Body of pancreas (tissue), 4 donors: ENCODE results near the gene EIF3K. TPM values are rescaled to one million over a fixed set of nuclear protein-coding genes. Genes with fewer than 3 reads are reported as not detected.
"Not testable (repeated sequence)": the region's sequence is repeated elsewhere in the genome, so short reads cannot be mapped to it uniquely, and the experiment has no call there.

Source experiments
- ATAC-seq: fragments of 150-250 bp; one replicate; pipeline ENCODE4 v1.9.1; 2016
- DNase-seq, 4 donors: peaks; one replicate each; pipeline ENCODE4 v3.0.0-alpha.2; 2019
- H3K27ac ChIP-seq, 4 donors: fragments of 200-600 bp; sonication (generic); 1 replicate in 3 of 4; 2 replicates in 1 of 4; pipeline versions ENCODE4 v1.5.1 to v1.6.1; 2016 to 2019; ENCODE audit warnings: mild to moderate bottlenecking in 1 of 4, mixed read lengths in 1 of 4, moderate library complexity in 1 of 4
- H3K27me3 ChIP-seq, 2 donors: fragments of 200-600 bp; sonication (generic); one replicate each; pipeline ENCODE4 v1.6.0; 2016; ENCODE audit warnings: mild to moderate bottlenecking in 1 of 2
- H3K36me3 ChIP-seq, 2 donors: fragments of 200-600 bp; sonication (generic); replicated peaks in 1 of 2; 2 replicates each; pipeline ENCODE4 v1.5.1; 2016; ENCODE audit warnings: low read depth in 2 of 2; ENCODE audit not compliant: insufficient read depth in 1 of 2
- H3K4me1 ChIP-seq: fragments of 200-600 bp; sonication (generic); one replicate; pipeline ENCODE4 v1.6.0; 2016
- H3K4me3 ChIP-seq, 2 donors: fragments of 200-600 bp; sonication (generic); 1 replicate in 1 of 2; 2 replicates in 1 of 2; pipeline ENCODE4 v1.5.1; 2016 to 2019
- H3K9me3 ChIP-seq, 3 donors: fragments of 200-600 bp; sonication (generic); 1 replicate in 2 of 3; 2 replicates in 1 of 3; pipeline ENCODE4 v1.5.1; 2016
- POLR2A ChIP-seq, 3 donors: fragments of 450-650 bp; IDR thresholded peaks; one replicate each; pipeline ENCODE4 v1.6.1; 2016; ENCODE audit warnings: antibody characterized with exemption in 3 of 3, mild to moderate bottlenecking in 2 of 3
- WGBS, 2 donors: methylation state at CpG; one replicate each; pipeline ENCODE4 v1.1.5; 2017; 5-methylcytosine and 5-hydroxymethylcytosine counted together
- intact Hi-C: fragments of 100-400 bp; cut with DNase I; formaldehyde crosslinking; loops from one replicate; pipeline ENCODE4 v1.15.1; 2023
- total RNA-seq, 2 donors: library from RNA; depleted of rRNA; stranded (reverse); fragments of >200 nt; gene quantifications; one replicate each; pipeline ENCODE4 v1.1.0, GENCODE V29; 2016
- TF ChIP-seq, protein P1 (sequence below), 7 experiments: fragments of 450-650 bp in 4 of 7; fragments of 200-600 bp in 3 of 7; sonication (generic) in 3 of 7; IDR thresholded peaks; one replicate each; pipeline ENCODE4 v1.5.1; 2016 to 2019; ENCODE audit warnings: antibody characterized with exemption in 7 of 7

The EIF3K gene, protein sequence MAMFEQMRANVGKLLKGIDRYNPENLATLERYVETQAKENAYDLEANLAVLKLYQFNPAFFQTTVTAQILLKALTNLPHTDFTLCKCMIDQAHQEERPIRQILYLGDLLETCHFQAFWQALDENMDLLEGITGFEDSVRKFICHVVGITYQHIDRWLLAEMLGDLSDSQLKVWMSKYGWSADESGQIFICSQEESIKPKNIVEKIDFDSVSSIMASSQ
- total RNA-seq = 100 to 1,000 TPM; 108 to 169 TPM

DNA sequence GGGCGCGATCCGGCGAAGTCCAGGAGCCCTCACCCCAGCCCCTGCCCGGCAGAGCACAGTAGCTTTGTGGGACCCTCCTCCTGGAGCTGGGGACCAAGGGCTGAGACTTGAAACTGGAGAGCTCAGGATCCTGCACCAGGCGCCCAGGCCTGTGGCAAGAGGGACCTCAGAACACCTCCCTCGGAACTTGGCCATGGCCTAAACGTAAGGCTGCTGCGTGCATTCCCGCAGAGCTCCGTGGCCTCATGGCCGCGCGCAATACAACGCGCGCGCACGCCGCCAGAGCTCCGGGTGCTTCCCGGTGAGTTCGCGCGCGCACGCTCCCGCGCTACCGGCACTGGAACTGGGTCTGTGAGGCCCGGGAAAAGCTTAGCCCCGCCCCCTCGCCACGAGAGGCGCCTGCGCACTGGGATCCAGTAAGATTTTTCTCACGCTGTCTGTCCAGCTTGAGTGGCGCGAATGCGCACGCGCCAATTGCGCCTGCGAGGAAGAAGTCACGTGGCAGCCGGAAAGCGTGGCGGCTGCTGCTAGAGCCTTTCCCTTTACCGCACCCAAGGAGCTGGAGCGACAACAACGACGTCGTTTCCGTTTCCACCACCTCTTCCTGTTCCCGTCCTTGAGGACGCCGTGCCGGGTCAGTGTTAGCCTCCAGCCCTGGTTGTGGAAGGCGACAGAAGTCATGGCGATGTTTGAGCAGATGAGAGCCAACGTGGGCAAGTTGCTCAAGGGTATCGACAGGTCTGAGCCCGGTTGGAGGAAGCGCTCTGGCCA lies at the start of gene EIF3K:
EIF3K (plus strand) TSS at position 599 of the 771 bp plus-strand sequence; CDS start at position 680, 81 bp downstream.
- intact Hi-C loops = loop anchor here (10.0 kb wide), 1 partner anchor 224 kb away; no protein-coding TSS in a partner anchor
- H3K4me1 ChIP-seq = peaks cover 17% of the 10 kb centered on the region
- H3K36me3 ChIP-seq = peaks cover 0 to 8% of the 10 kb centered on the region in 2 donors
- H3K27me3 ChIP-seq = no peaks in the 10 kb centered on the region
- peak in 2 of 3 donors; percentile 76 to 77 for TF ChIP-seq POLR2A (IDR thresholded peaks at IDR 0.05)
- TF ChIP-seq, protein P1, sequence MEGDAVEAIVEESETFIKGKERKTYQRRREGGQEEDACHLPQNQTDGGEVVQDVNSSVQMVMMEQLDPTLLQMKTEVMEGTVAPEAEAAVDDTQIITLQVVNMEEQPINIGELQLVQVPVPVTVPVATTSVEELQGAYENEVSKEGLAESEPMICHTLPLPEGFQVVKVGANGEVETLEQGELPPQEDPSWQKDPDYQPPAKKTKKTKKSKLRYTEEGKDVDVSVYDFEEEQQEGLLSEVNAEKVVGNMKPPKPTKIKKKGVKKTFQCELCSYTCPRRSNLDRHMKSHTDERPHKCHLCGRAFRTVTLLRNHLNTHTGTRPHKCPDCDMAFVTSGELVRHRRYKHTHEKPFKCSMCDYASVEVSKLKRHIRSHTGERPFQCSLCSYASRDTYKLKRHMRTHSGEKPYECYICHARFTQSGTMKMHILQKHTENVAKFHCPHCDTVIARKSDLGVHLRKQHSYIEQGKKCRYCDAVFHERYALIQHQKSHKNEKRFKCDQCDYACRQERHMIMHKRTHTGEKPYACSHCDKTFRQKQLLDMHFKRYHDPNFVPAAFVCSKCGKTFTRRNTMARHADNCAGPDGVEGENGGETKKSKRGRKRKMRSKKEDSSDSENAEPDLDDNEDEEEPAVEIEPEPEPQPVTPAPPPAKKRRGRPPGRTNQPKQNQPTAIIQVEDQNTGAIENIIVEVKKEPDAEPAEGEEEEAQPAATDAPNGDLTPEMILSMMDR (IDR thresholded peaks at IDR 0.05) = peak in 1 of 7 experiments; percentile 14
- ATAC-seq (peak; percentile 98), DNase-seq (peak; percentile 99)
- no peaks in the 10 kb centered on the region for H3K9me3 ChIP-seq
- H3K27ac ChIP-seq = peak within 1 kb of the TSS; percentile 59 to 78 (median 76)
- 1% methylated on average over 16 to 64 of the region's 64 CpGs for WGBS, 2 donors
- peak within 1 kb of the TSS; percentile 47 to 93 for H3K4me3 ChIP-seq

DNA sequence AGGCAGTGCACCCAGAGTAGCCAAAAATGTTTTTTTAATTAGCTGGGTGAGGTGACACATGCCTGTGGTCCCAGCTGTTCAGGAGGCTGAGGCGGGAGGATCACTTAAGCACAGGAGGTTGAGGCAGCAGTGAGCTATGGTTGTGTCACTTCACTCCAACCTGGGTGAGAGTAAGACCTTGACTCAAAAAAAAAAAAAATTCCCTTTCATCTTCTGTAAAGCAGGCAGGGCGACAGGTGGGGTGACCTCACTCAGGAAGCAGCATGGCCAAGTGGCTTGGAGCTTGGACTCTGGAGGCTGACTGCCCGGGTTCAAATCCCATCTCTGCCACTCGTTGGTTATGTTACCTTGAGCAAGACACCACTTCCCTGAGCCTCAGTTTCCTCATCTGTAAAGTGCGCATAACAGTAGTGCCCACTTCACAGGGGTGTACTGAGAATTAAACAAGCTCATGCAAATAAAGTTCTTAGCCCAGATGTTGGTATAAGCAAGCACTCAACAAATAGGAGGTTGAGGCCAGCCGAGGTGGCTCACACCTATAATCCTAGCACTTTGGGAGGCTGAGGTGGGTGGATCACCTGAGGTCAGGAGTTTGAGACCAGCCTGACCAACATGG lies 49.5 kb upstream of the EIF3K start:
- no peak for DNase-seq
- peaks cover 0 to 4% of the 10 kb centered on the region in 2 donors for H3K27me3 ChIP-seq
- no peaks in the 10 kb centered on the region for H3K36me3 ChIP-seq
- TF ChIP-seq, protein P1 (IDR thresholded peaks at IDR 0.05) = no peak
- no peak for TF ChIP-seq POLR2A (IDR thresholded peaks at IDR 0.05)
- intact Hi-C loops = no loop called here
- H3K27ac ChIP-seq = no peak overlapping the region
- no peak for ATAC-seq
- no peaks in the 10 kb centered on the region for H3K9me3 ChIP-seq
- H3K4me3 ChIP-seq = no peak overlapping the region
- WGBS, 2 donors = 62 to 63% methylated on average over 6 of the region's 6 CpGs
- H3K4me1 ChIP-seq = no peaks in the 10 kb centered on the region

DNA sequence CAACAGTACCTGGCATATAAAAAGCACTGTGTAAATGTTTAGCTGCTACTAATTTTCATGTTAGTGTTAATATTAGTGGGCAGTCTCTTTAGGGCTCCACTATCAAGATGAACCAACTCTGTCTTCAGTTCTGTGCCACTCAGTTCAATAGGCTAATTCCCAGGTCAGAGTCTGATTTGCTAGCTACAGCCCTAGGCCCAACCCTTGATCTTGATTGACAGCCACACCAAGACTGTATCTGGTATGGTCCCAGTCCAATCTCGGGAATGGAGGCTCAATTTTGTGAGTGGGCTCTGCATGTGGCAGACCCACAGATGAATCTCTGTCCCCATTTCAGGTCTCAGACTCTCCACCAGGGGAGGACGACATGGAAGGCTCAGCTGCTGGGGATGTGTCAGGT lies 47.3 kb upstream of the EIF3K start:
- Histone ChIP-seq H3K27ac (no peak overlapping the region), H3K9me3 (no peaks in the 10 kb centered on the region), H3K27me3 (no peaks in the 10 kb centered on the region), H3K4me1 (no peaks in the 10 kb centered on the region), H3K4me3 (no peak overlapping the region), H3K36me3 (no peaks in the 10 kb centered on the region)
- TF ChIP-seq POLR2A (IDR thresholded peaks at IDR 0.05) = no peak
- TF ChIP-seq, protein P1 (IDR thresholded peaks at IDR 0.05) = no peak
- WGBS, 2 donors = 59 to 68% methylated on average over 2 of the region's 2 CpGs
- intact Hi-C loops = no loop called here
- DNase-seq (no peak), ATAC-seq (no peak)

DNA sequence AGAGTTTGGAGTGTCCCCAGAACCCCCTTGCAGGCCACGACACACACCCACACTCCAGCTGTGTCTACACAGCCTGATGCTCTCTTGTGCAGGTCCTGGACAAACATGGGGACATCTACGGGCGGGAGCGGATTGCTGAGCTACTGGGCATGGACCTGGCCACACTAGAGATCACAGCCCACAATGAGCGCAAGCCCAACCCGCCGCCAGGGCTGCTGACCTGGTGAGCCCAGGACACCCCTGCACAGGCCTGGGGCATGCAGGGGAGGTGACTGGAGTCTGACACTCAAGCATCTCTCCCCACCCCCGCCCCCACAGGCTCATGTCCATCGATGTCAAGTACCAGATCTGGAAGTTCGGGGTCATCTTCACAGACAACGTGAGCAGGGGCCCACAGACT lies 41.2 kb upstream of the EIF3K start:
- no peaks in the 10 kb centered on the region for H3K36me3 ChIP-seq
- DNase-seq (no peak), ATAC-seq (no peak)
- no peak overlapping the region for H3K4me3 ChIP-seq
- no peaks in the 10 kb centered on the region for H3K27me3 ChIP-seq
- no peaks in the 10 kb centered on the region for H3K9me3 ChIP-seq
- intact Hi-C loops = no loop called here
- no peak overlapping the region for H3K27ac ChIP-seq
- no peaks in the 10 kb centered on the region for H3K4me1 ChIP-seq
- 71 to 89% methylated on average over 5 to 10 of the region's 11 CpGs for WGBS, 2 donors
- TF ChIP-seq POLR2A (IDR thresholded peaks at IDR 0.05) = no peak
- TF ChIP-seq, protein P1 (IDR thresholded peaks at IDR 0.05) = no peak

DNA sequence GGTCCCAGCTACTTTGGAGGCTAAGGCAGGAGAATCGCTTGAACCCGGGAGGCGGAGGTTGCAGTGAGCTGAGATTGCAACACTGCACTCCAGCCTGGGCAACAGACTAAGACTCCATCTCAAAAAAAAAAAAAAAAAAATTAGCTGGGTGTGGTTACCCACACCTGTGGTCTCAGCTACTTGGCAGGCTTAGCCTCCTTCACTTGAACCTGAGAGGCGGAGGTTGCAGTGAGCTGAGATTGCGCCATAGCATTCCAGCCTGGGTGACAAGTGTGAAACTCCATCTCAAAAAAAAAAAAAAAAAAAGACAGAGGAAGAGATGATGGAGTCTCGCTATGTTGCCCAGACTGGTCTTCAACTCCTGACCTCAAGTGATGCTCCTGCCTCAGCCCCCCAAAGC lies 39.7 kb upstream of the EIF3K start:
- H3K36me3 ChIP-seq, H3K9me3 ChIP-seq, DNase-seq, intact Hi-C loops, H3K4me1 ChIP-seq, H3K27ac ChIP-seq, ATAC-seq, H3K27me3 ChIP-seq, H3K4me3 ChIP-seq: not testable (repeated sequence)
- WGBS, 2 donors = 82 to 85% methylated on average over 6 of the region's 6 CpGs
